HG02938 (cell line): Measurements from ENCODE around the gene BORCS6.
A peak's percentile ranks its signal among the peaks of the same experiment; 100 is the strongest.

ENCODE experiments used
- ATAC-seq: cut with Tn5 transposase; IDR thresholded peaks from one replicate; pipeline ENCODE4 v1.9.1; 2021; ENCODE audit warnings: mild to moderate bottlenecking, moderate library complexity; ENCODE audit not compliant: unreplicated experiment

Gene BORCS6

DNA sequence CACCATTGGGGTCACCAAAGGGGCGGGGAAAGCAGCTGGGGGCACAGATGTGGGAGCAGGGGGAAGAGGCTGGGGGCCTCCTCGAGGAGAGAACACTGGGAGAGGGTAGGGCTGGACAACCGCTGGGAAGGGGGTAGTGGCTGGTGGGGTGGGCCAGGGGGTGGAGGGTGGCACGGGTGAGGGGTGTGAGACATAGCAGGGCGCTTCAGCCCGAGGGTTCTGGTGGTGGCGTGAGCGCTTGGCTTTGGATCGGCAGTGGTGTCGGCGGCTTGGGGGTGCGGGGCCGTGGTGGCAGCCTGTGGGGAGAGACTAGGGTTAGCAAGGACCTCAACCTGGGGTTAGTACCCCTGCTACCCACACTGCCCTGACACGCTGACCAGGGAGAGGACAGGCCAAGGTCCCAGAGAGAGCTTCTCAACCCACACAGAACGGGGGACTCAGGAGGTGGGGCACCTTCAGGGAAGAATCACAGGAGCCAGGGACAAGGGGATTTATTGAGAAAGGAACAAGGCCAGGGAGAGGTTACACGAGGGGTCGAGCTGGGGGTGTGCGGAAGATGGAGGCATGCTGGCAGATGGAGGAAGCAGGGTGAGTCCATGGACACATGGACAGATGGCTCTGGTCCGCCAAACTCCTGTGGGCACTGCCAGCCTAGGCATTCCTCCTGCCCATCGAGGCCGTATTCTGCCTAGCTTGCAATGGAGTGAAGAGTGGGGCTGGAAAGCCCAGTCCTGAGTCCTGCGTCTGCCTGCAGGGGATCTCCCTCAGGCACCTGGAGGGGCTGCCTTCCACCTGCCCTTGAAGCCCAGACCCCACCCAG, 46.2 kb downstream of the BORCS6 start:
- ATAC-seq, result no peak

DNA sequence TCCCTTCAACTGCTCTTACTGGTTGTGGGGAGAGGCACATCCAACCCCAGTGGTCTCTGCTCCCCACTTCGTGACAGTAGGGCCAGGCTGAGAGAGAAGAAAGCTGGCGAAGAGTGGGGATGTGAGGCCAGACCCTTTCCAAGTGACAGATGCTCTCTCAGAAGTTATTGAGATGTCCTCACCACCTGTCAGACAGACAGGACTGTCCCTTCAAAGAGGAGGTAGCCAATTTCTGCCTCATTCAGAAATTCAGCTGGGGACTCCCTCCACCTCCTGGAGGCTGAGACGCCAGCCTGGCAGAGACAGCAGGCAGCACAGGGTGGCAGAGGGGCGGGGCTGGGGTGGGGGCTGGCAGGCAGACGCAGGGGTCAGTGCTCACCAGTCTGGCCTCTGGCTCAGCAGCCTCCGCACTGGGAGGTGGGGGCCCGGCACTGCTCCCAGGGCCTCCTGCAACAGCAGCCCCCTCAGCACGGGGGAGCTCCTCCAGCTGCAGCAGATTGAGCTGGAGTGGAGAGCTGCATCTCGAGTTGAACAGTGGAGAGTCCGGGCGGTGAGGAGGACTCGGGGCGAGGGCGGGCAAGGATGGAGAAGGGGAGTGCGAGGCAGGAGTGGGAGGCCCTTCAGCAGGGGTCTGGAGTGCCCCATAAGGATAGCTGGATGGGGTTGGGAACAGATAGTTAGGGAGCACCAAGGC, 46.9 kb downstream of the BORCS6 start:
- ATAC-seq, result no peak

DNA sequence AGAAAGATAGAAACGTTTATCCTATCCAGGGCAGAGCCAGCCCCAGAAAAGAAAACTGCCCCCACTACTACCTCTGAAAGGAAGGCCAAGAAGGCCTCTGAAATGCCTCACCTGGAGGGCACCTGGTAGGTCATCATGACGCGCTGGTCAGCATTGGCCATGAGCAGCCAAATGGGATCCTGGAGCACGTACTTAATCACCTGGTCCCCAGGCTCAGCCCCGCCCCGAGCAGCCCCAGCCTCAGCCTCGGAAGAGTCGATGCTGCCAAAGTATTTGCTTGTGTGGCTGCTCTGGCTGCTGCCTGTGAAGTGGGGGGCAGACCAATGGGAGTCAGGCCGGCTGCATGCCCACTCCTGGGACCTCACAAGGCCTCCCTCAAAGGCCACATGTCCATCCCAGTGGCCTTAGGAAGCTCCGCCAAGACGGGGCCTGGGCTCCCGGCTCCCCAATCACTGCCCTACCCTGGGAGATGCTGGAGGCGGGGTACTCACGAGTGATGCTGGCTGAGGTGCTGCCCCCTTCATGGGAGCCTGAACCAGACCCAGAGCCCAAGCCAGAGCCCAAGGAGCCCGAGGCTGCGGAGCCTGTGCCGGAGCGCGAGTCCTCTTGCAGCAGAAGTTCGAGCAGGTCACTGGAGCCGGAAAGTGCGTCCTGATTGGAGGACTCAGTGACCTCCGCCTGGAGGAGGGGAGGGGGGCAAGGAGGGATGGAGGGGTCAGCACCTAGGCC, 47.7 kb downstream of the BORCS6 start:
- ATAC-seq, result no peak

DNA sequence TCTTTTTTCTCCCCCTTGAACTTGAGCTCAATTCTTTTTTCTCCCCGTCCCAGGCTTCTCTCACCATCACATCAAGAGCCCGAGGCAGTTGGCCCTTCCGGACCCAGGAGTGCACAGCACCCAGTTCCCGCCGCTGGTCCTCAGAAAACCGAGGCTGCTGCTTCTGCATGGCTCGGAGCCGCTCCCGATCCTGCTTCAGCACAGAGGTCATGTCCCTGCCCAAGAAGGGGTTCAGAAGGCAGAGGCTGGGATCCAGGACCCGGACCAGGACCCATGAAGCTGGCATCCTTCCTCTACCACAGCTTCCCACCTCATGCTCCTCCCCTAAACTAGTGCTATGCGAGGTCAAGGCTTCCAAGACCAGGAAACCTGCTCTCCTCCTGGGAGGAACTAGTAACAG, 48.2 kb downstream of the BORCS6 start:
- ATAC-seq, result no peak

DNA sequence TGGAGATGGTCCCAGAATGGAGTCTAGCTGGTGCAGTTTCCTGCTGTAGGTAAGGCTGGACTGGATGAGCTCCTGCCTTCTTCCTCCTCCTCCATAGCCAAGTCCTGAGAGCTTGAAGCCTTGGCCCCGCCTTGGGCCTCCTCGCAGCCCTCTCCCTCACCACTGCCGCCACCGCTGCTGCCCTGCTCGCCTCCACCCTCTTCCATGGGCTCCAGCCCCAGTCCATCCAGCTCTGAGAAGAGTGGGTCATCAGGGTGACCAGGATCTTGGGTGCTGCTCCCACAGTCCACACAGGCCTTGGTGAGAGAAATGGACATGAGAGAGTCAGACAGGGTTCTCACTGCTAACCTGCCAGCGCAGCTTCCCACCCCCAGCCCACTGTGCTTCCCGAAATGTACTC, 48.9 kb downstream of the BORCS6 start:
- ATAC-seq, result no peak

DNA sequence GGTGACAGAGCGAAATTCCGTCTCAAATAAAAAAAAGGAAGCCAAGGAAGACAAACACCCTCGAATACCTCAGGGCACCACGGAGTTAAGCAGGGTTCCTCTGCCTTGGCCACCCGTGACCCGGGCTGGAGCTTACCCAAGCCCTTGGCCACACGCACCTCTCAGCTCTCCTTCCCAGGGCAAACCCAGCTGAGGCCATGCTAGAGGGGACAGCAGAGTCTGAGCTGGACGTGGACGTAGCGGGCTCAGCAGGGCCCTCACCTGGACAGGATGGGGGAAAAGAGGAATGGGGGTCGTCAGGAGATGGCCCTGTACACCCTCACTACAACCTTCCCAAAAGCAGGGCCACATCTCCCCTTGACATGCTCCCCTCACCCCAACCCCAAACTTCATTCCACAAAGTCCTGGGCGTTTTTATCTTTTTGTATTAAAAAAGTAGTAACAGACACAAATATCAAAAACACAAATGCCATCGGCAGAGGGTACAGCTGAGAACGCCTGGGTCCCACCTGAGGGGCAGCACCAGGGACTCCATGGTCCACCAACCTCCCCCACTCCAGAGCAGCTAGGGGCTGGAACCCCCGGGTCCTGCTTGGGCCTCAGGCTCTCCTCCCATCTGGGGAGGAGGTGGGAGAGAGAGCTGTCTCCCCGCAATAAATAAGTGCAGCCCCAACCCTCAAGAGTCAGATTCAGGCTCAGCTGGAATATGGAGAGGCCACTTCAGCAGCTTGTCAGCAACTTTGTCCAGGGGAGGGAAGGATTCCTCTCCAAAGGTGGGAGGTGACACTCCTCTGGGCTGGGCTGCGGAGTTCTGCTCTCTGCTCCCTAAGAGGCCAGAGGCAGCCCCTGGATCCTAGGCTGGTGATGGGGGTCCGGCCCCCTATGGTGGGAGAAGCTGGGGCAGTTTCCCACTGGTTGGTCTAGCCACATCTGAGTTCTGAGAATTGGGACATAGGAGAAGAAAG, 49.6 kb downstream of the BORCS6 start:
- no peak for ATAC-seq

DNA sequence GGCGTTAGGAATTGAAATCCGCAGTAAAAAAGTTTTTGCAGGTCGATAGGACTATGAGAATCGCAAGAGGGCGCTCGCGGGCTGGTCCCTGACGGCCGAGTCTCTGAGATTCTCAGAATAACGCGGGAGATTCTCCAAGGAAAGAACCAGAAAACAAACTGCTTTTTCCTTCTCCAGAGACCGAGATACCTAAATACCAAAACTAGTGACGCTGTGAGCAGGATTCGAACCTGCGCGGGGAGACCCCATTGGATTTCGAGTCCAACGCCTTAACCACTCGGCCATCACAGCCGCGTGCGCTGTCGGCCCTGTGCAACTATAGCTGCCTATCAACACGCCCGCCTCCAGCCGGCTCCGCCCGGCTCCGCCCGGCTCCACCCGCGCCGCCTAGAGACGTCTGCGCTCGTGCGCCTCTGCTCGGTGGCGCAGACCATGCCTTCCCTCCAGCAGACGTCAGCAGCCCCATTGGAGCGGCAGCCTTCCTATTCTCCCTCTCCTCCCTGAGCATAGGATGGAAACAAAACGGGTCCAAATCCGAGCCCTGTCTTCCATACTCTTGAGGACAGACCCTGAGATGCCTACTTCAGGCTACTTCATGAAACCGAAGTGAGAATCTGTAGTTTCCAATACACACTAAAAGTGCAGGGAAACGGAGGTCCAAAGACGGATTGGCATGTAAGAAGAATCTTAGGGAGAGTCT, 51.2 kb downstream of the BORCS6 start:
- ATAC-seq, result peak; percentile 80

DNA sequence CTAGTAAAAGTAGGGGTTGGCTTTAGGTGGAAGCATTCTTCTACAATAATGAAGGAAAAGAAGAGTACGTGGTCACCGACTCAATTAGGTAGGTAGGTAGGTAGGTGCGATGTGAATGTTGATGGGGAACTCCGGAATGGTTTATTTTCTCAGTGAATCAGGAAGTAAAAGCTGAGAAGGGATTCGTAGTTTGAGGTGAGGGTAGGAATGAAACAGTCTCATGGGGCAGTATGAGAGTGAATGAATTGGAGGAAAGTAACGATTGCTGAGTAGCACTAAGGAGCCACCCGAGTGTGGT, 51.7 kb downstream of the BORCS6 start:
- no peak for ATAC-seq
